Measurements from ENCODE around the gene RYK.
A peak's percentile ranks its signal among the peaks of the same experiment; 100 is the strongest.

Gene RYK

GRCh38 chr3:134146666-134147065, 104.0 kb downstream of the RYK start:
- no peak for DNase-seq

GRCh38 chr3:134145183-134145582, 105.5 kb downstream of the RYK start:
- no peak for DNase-seq

- DNase-seq = no peak
These were observed 106.0 kb downstream of the RYK start for GRCh38 chr3:134144694-134145093.

GRCh38 chr3:134143828-134144401, 106.7 kb downstream of the RYK start:
- DNase-seq = peak; percentile 11

- no peak for DNase-seq
These were observed 114.1 kb downstream of the RYK start for GRCh38 chr3:134136604-134137003.

GRCh38 chr3:134134698-134135415, 115.8 kb downstream of the RYK start:
- no peak for DNase-seq

DNA sequence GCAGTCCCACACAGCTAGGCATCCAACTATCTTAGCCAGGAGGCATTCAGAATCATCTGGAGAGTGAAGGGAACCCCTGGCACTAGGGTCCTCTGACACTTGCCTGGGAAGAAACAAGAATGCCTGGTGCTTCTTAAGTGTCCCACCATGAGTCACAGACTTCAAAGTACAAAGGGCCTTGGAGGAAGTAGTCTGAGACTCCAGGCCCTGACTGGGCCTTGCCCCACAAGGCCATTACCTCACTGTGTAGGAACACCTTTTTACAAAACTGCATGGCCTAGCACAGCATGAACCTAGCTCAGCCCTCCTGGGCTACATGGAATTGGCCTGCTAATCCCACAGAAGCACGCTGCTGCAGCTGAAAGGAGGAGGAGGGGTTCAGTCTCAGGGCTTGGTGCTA, 116.4 kb downstream of the RYK start:
- no peak for DNase-seq

DNA sequence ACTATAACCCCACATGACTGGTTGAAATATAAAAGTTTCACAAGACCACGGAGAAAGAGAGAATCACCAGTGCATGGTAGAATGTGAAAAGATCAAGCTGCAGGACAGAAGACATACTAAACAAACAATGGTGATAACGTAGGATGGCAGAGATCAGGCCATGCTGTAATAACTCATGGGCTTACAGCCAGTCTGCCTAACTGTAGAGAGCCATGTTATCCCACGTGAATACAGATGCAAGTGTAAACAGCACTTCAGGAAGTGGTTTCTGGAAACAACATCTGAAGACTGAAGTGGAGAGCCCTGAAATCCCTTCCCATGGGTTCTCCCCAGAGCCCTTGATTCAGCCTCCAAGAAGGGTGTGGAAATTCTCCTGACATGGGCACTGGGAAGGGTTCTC, 117.7 kb downstream of the RYK start:
- peak; percentile 17 for DNase-seq

DNA sequence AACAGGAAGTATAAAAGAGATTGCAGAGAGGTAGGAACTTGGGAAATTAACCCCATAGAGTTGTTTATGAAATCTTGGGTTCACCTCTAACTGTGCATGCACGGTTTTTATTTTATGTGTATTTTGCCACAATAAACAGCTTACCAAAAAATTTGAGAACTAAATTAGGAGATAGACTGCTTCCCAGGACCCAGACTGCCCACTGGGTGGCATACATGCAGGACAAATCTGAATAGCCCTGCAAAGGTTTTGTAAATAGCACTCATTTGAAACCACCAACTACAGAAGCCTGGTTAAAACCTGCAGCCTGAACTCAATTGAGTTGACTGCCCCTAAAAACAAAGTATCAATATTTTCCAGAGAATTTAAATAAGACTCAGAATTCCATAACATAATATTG, 124.5 kb downstream of the RYK start:
- no peak for DNase-seq

DNA sequence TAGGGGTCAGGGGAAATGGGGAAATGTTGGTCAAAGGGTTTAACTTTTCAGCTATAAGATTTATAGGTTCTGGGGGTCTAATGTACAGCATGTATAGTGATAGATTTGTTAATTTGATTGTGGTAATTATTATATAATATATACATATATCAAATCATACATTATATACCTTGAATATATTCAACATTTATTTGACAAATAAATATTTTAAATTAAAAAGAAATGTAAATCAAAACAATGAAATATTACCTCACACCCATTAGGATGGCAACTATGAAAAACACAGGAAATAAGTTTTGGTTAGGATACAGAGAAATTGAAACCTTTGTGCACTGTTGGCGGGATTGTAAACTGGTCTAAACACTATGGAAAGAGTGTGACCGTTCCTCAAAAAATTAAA, 135.9 kb downstream of the RYK start:
- DNase-seq = no peak

GRCh38 chr3:134111616-134112015, 139.0 kb downstream of the RYK start:
- no peak for DNase-seq

DNA sequence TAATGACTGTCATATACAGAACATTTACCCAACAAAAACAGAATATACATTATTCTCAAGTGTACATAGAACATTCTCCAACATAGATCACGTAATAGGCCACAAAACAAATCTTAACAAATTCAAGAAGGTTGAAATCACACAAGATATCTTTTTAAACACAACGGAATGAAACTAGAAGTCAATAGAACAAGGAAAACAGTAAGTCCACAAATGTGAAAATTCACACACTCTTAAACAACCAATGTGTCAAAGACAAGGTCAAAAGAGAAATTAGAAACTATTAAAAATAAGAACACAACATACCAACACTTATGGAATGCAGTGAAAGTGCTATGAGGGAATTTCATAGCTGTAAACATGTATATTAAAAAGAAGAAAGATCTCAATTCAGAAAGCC, 139.7 kb downstream of the RYK start:
- DNase-seq = no peak
